Psoas muscle (tissue), 7 donors: Measurements from ENCODE around the gene TARP.
"Not testable (repeated sequence)": the region's sequence is repeated elsewhere in the genome, so short reads cannot be mapped to it uniquely, and the experiment has no call there.

ENCODE experiments used
- ATAC-seq, 4 donors: fragments of 200-7000 bp; cut with Tn5 transposase; one replicate each; pipeline ENCODE4 v1.9.1; 2020; ENCODE audit warnings: moderate library complexity in 3 of 4, mild to moderate bottlenecking in 2 of 4
- DNase-seq, 2 donors: peaks; one replicate each; pipeline ENCODE4 v3.0.0-alpha.2; 2020
- H3K27ac ChIP-seq: fragments of 200-600 bp; one replicate; pipeline ENCODE4 v1.8.0; 2022
- H3K27me3 ChIP-seq, 3 donors: fragments of 200-600 bp in 1 of 3; one replicate each; pipeline versions ENCODE4 v1.6.1 to v1.8.0; 2013 to 2022; ENCODE audit warnings: low read length in 2 of 3, mild to moderate bottlenecking in 2 of 3, moderate library complexity in 1 of 3; ENCODE audit not compliant: insufficient read depth in 3 of 3
- H3K36me3 ChIP-seq, 2 donors: fragments of 200-600 bp in 1 of 2; one replicate each; pipeline versions ENCODE4 v1.6.1 to v1.8.0; 2013 to 2022; ENCODE audit warnings: low read depth in 1 of 2, mild to moderate bottlenecking in 1 of 2, moderate library complexity in 1 of 2; ENCODE audit not compliant: insufficient read depth in 1 of 2
- H3K4me1 ChIP-seq: fragments of 200-600 bp; one replicate; pipeline ENCODE4 v1.8.0; 2022
- H3K4me3 ChIP-seq: fragments of 200-600 bp; one replicate; pipeline ENCODE4 v1.8.0; 2022; ENCODE audit warnings: mild to moderate bottlenecking
- H3K9me3 ChIP-seq: fragments of 200-600 bp; one replicate; pipeline ENCODE4 v1.8.0; 2022
- CTCF ChIP-seq: fragments of 200-600 bp; IDR thresholded peaks from one replicate; pipeline ENCODE4 v1.8.0; 2022; ENCODE audit warnings: antibody characterized with exemption
- WGBS, 3 donors: extraction: QIAGEN DNeasy Blood & Tissue Kit; methylation state at CpG; one replicate each; pipeline versions ENCODE4 v1.1.6 to v1.1.7; 2013; 5-methylcytosine and 5-hydroxymethylcytosine counted together
- intact Hi-C, 2 donors: fragments of 100-400 bp; cut with DNase I; formaldehyde crosslinking; loops; one replicate each; pipeline versions ENCODE4 v1.11.0 to v1.14.2; 2022
- donor health status: healthy with polysubstance abuse.
- donor health status: DM: no; HTN: no; CAD: no; lungs with moderate emphysema.
- donor health status: Bipolar disorder and iron deficiency.
- donor health status: healthy.
- donor health status: DM: yes; HTN: yes; CAD: no.
- donor health status: DM: no; HTN: no; CAD: no.
- donor health status: DM: yes; HTN: yes; CAD: no.

TARP gene

GRCh38 chr7:38257350-38257677 is 16.1 kb downstream of the TARP start:
- Histone ChIP-seq H3K4me3 (no peak overlapping the region), H3K4me1 (no peaks in the 10 kb centered on the region), H3K27ac (no peak overlapping the region), H3K9me3 (no peaks in the 10 kb centered on the region), H3K36me3 (no peaks in the 10 kb centered on the region), H3K27me3 (no peaks in the 10 kb centered on the region)
- intact Hi-C loops, result no loop called here
- WGBS, 3 donors, result 56 to 68% (median 59%) methylated on average over 2 of the region's 2 CpGs
- ATAC-seq (no peak), DNase-seq (no peak)
- no peak for TF ChIP-seq CTCF

- H3K36me3 ChIP-seq, H3K9me3 ChIP-seq, H3K27ac ChIP-seq, H3K4me3 ChIP-seq, intact Hi-C loops, DNase-seq, H3K4me1 ChIP-seq, ATAC-seq, H3K27me3 ChIP-seq: not testable (repeated sequence)
- WGBS, 3 donors, result 62 to 71% (median 63%) methylated on average over 3 of the region's 3 CpGs
Measured at GRCh38 chr7:38249849-38250248, 23.6 kb downstream of the TARP start.

GRCh38 chr7:38248069-38248567 is 25.3 kb downstream of the TARP start:
- no peaks in the 10 kb centered on the region for H3K9me3 ChIP-seq
- no peak overlapping the region for H3K27ac ChIP-seq
- ATAC-seq, result no peak
- DNase-seq, result no peak
- intact Hi-C loops, result no loop called here
- no peak overlapping the region for H3K4me3 ChIP-seq
- TF ChIP-seq CTCF, result no peak
- no peaks in the 10 kb centered on the region for H3K4me1 ChIP-seq
- 88 to 95% (median 92%) methylated on average over 5 of the region's 5 CpGs for WGBS, 3 donors
- H3K27me3 ChIP-seq, result no peaks in the 10 kb centered on the region
- no peaks in the 10 kb centered on the region for H3K36me3 ChIP-seq

- intact Hi-C loops, result no loop called here
- TF ChIP-seq CTCF, result no peak
- no peaks in the 10 kb centered on the region for H3K9me3 ChIP-seq
Measured at GRCh38 chr7:38245409-38245977, 27.9 kb downstream of the TARP start.

GRCh38 chr7:38244516-38244915 is 28.9 kb downstream of the TARP start:
- no peak for TF ChIP-seq CTCF

More at GRCh38 chr7:38245409-38245977, 27.9 kb downstream of the TARP start:
- H3K36me3 ChIP-seq, result no peaks in the 10 kb centered on the region
- no peaks in the 10 kb centered on the region for H3K27me3 ChIP-seq
- no peak for DNase-seq
- H3K4me3 ChIP-seq, result no peak overlapping the region
- 61 to 80% (median 76%) methylated on average over 3 of the region's 3 CpGs for WGBS, 3 donors
- H3K4me1 ChIP-seq, result no peaks in the 10 kb centered on the region
- no peak overlapping the region for H3K27ac ChIP-seq
- no peak for ATAC-seq

GRCh38 chr7:38243345-38243744 is 30.1 kb downstream of the TARP start:
- not testable (repeated sequence) for ATAC-seq

More at GRCh38 chr7:38244516-38244915, 28.9 kb downstream of the TARP start:
- WGBS, 3 donors, result 73 to 78% (median 76%) methylated on average over 14 of the region's 14 CpGs
- Histone ChIP-seq H3K27me3 (no peaks in the 10 kb centered on the region), H3K36me3 (no peaks in the 10 kb centered on the region), H3K4me1 (no peaks in the 10 kb centered on the region), H3K9me3 (no peaks in the 10 kb centered on the region), H3K4me3 (no peak overlapping the region), H3K27ac (no peak overlapping the region)
- DNase-seq, result no peak
- peak in 1 of 4 donors; percentile 53 for ATAC-seq
- intact Hi-C loops, result no loop called here

More at GRCh38 chr7:38243345-38243744, 30.1 kb downstream of the TARP start:
- WGBS, 3 donors, result 63 to 77% (median 70%) methylated on average over 5 of the region's 5 CpGs
- H3K36me3 ChIP-seq, DNase-seq, H3K9me3 ChIP-seq, intact Hi-C loops, H3K4me1 ChIP-seq, H3K4me3 ChIP-seq, H3K27ac ChIP-seq, H3K27me3 ChIP-seq: not testable (repeated sequence)
